ENCODE results near the gene DCDC2C.

Gene DCDC2C

GRCh38 chr2:3672861-3673678, 30.3 kb upstream of the DCDC2C start:
- no peak for DNase-seq (ENCODE audit: low read depth)

GRCh38 chr2:3674066-3674845, 29.1 kb upstream of the DCDC2C start:
- no peak for DNase-seq (ENCODE audit: low read depth)

GRCh38 chr2:3675687-3676086, 27.7 kb upstream of the DCDC2C start:
- no peak for DNase-seq (ENCODE audit: low read depth)

GRCh38 chr2:3677436-3677835, 25.9 kb upstream of the DCDC2C start:
- DNase-seq (ENCODE audit: low read depth) = no peak

- no peak for DNase-seq (ENCODE audit: low read depth)
These were observed 25.2 kb upstream of the DCDC2C start for GRCh38 chr2:3678212-3678611.

GRCh38 chr2:3679180-3679579, 24.2 kb upstream of the DCDC2C start:
- no peak for DNase-seq (ENCODE audit: low read depth)

- no peak for DNase-seq (ENCODE audit: low read depth)
These were observed 23.6 kb upstream of the DCDC2C start for GRCh38 chr2:3679616-3680393.

GRCh38 chr2:3680548-3681345, 22.6 kb upstream of the DCDC2C start:
- DNase-seq (ENCODE audit: low read depth) = no peak

GRCh38 chr2:3681625-3682024, 21.8 kb upstream of the DCDC2C start:
- DNase-seq (ENCODE audit: low read depth) = no peak

- no peak for DNase-seq (ENCODE audit: low read depth)
These were observed 20.6 kb upstream of the DCDC2C start for GRCh38 chr2:3682811-3683210.

GRCh38 chr2:3683748-3684454, 19.5 kb upstream of the DCDC2C start:
- DNase-seq (ENCODE audit: low read depth) = no peak

- no peak for DNase-seq (ENCODE audit: low read depth)
These were observed 13.2 kb upstream of the DCDC2C start for GRCh38 chr2:3689998-3690748.

- no peak for DNase-seq (ENCODE audit: low read depth)
These were observed 11.0 kb upstream of the DCDC2C start for GRCh38 chr2:3692375-3692774.

- DNase-seq (ENCODE audit: low read depth) = no peak
These were observed 6.8 kb upstream of the DCDC2C start for GRCh38 chr2:3696545-3696944.

GRCh38 chr2:3701071-3701470, 2.3 kb upstream of the DCDC2C start:
- no peak for DNase-seq (ENCODE audit: low read depth)

GRCh38 chr2:3703757-3704355, 481 bp downstream of the DCDC2C start:
- DNase-seq (ENCODE audit: low read depth) = no peak

- no peak for DNase-seq (ENCODE audit: low read depth)
These were observed 1.3 kb downstream of the DCDC2C start for GRCh38 chr2:3704692-3705091.

- no peak for DNase-seq (ENCODE audit: low read depth)
These were observed 2.4 kb downstream of the DCDC2C start for GRCh38 chr2:3705782-3706181.

- no peak for DNase-seq (ENCODE audit: low read depth)
These were observed 3.5 kb downstream of the DCDC2C start for GRCh38 chr2:3706892-3707291.

- DNase-seq (ENCODE audit: low read depth) = no peak
These were observed 5.2 kb downstream of the DCDC2C start for GRCh38 chr2:3708576-3708975.

Data from CMK (cell line).